Loucy (cell line): ENCODE results near the gene KIZ.

Source experiments
- CTCF ChIP-seq: fragments of 200-600 bp; sonication (generic); conservative IDR thresholded peaks from 2 replicates; pipeline ENCODE4 v1.5.1; 2014; ENCODE audit warnings: mild to moderate bottlenecking, antibody characterized with exemption, low read length
- EZH2phosphoT487 ChIP-seq: fragments of 200-600 bp; IDR thresholded peaks from 2 replicates; pipeline ENCODE4 v1.6.1; 2018; ENCODE audit warnings: antibody characterized with exemption, mild to moderate bottlenecking, moderate library complexity, borderline replicate concordance

GRCh38 chr20:21288587-21289370, 162.9 kb downstream of the KIZ start:
- no peak for TF ChIP-seq CTCF
- no peak for TF ChIP-seq EZH2phosphoT487
